Measurements from ENCODE around the gene DOK3.

- TF ChIP-seq CTCF (conservative IDR thresholded peaks at IDR 0.05) (no peak), ZFX (IDR thresholded peaks at IDR 0.05) (no peak)
These were observed 21.7 kb upstream of the DOK3 start for GRCh38 chr5:177531209-177531940.
